Activated naive CD4-positive, alpha-beta T cell treated with anti-CD3 and anti-CD28 coated beads, Interleukin-2, amount 50 U/mL, for 16 hours (primary cell): ENCODE measurements around the gene MDGA2.
"Not testable (repeated sequence)": the region's sequence is repeated elsewhere in the genome, so short reads cannot be mapped to it uniquely, and the experiment has no call there.

ENCODE experiments used
- DNase-seq: peaks from one replicate; pipeline ENCODE4 v3.0.0-alpha.2; 2020

MDGA2 gene

GRCh38 chr14:47675466-47676314, at the start of gene MDGA2:
Gene MDGA2, minus strand, starts transcription at chr14:47675605.
- DNase-seq, result no peak

- DNase-seq, result no peak
Measured at GRCh38 chr14:47722929-47723693, 47.7 kb upstream of the MDGA2 start.

GRCh38 chr14:47720281-47720680, 44.9 kb upstream of the MDGA2 start:
- no peak for DNase-seq

- no peak for DNase-seq
Measured at GRCh38 chr14:47715330-47715729, 39.9 kb upstream of the MDGA2 start.

GRCh38 chr14:47710581-47710980, 35.2 kb upstream of the MDGA2 start:
- DNase-seq, result no peak

GRCh38 chr14:47705683-47706082, 30.3 kb upstream of the MDGA2 start:
- DNase-seq, result no peak

GRCh38 chr14:47691829-47692228, 16.4 kb upstream of the MDGA2 start:
- no peak for DNase-seq

GRCh38 chr14:47678993-47679392, 3.6 kb upstream of the MDGA2 start:
- no peak for DNase-seq

- DNase-seq, result no peak
Measured at GRCh38 chr14:47678157-47678556, 2.8 kb upstream of the MDGA2 start.

- no peak for DNase-seq
Measured at GRCh38 chr14:47676315-47676617, 861 bp upstream of the MDGA2 start.

GRCh38 chr14:47674543-47675465, 601 bp downstream of the MDGA2 start:
- DNase-seq, result no peak

GRCh38 chr14:47674148-47674542, 1.3 kb downstream of the MDGA2 start:
- DNase-seq, result no peak

GRCh38 chr14:47665337-47666134, 9.9 kb downstream of the MDGA2 start:
- no peak for DNase-seq

- no peak for DNase-seq
Measured at GRCh38 chr14:47662466-47662865, 12.9 kb downstream of the MDGA2 start.

GRCh38 chr14:47660158-47660557, 15.2 kb downstream of the MDGA2 start:
- DNase-seq, result no peak

- DNase-seq, result no peak
Measured at GRCh38 chr14:47658041-47658440, 17.4 kb downstream of the MDGA2 start.

GRCh38 chr14:47657143-47657542, 18.3 kb downstream of the MDGA2 start:
- DNase-seq, result no peak

- DNase-seq, result no peak
Measured at GRCh38 chr14:47651337-47651736, 24.1 kb downstream of the MDGA2 start.

GRCh38 chr14:47637753-47638152, 37.7 kb downstream of the MDGA2 start:
- DNase-seq, result no peak

- no peak for DNase-seq
Measured at GRCh38 chr14:47626151-47627035, 49.0 kb downstream of the MDGA2 start.

GRCh38 chr14:47624126-47624525, 51.3 kb downstream of the MDGA2 start:
- not testable (repeated sequence) for DNase-seq
